Astrocyte of the hippocampus (primary cell): ENCODE data around the gene SYNGR1.
A peak's percentile ranks its signal among the peaks of the same experiment; 100 is the strongest.

Source experiments
- DNase-seq: peaks from one replicate; pipeline ENCODE4 v3.0.0; 2011; ENCODE audit warnings: low read depth, low spot score

SYNGR1 gene

DNA sequence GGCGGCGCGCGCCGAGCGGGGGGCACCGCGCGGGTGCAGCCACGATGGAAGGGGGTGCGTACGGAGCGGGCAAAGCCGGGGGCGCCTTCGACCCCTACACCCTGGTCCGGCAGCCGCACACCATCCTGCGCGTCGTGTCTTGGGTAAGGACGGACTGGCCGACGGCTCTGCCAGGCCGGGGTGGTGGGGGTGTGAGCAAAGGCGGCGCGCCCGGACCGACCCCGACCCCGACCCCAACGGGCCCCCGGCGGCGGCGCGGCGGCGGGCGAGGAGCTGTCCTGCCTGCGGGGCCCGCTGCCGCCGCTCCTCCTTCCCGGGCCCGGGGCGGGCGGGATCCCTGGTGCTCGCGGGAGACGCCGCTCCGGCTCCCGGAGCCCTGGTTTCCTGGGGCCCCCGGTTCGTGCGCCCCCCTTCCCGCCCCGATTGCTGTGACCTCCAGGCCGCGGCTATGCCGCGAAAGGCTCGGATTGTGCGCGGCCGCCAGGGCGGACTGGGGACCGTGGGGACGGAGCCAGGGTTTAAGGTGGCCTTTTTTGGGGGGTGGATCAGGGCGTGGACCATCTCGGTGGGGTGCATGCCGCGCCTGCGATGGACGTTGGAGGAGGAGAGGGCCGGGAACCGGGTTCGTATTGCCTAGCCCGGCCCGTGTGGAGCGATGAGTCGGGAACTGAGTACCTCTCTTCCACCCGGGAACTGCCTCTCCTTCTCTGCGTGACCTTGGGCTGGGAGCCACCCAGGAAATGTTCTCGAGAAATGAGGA is at the start of gene SYNGR1:
Gene SYNGR1, plus strand, starts transcription at position 25 of the 760 bp plus-strand sequence. Its CDS starts 20 bp downstream, at position 45.
- peak; percentile 48 for DNase-seq

DNA sequence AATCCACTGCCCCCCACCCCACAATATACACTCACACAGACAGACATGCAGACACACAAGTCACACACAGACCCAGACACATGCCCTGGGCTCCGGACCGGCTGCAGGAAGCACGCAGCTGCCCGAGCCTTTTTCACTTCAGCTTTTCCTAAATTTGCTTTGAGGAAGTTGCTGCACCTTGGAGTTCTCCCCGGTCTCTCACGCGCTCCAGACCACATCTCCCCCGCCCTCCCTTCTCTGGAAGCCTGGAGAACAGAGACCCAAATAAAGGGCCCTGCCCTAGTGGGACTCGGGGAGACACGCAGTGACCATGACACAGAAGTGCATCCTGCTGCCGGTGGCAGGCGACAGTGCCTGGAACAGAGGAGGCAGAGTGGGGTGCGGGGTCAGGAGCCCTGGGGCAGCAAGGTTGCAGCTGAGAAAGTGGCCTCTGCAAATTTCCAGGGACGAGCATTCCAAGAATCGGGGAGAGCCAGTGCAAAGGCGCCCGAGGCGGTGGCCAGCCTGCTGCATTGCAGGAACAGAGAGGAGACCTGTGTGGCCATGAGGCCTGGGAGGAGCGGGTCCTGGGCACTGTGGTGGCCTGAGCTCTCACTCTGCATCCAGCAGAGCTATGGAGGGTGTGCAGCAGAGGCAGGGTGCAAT is 49.5 kb upstream of the SYNGR1 start:
- DNase-seq: peak; percentile 22

GRCh38 chr22:39301108-39301507 is 48.7 kb upstream of the SYNGR1 start:
- DNase-seq: no peak

DNA sequence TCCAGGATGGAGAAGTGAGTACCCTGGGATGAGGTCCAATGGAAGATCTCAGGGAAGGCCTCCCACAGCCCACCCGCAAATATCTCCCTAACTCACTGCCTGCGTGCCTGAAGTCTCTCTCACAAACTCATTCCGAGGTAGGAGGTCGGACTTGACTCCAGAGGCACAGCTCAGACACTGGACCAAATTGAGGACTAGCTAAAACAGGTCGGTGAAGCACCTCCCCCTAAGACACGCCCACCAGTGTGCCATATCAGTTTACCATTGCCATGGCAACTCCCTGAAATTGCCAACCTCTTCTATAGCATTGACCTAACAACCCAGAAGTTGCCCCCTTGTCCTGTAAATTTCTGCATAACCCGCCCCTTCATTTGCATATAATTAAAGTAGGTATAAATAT is 47.9 kb upstream of the SYNGR1 start:
- no peak for DNase-seq

DNA sequence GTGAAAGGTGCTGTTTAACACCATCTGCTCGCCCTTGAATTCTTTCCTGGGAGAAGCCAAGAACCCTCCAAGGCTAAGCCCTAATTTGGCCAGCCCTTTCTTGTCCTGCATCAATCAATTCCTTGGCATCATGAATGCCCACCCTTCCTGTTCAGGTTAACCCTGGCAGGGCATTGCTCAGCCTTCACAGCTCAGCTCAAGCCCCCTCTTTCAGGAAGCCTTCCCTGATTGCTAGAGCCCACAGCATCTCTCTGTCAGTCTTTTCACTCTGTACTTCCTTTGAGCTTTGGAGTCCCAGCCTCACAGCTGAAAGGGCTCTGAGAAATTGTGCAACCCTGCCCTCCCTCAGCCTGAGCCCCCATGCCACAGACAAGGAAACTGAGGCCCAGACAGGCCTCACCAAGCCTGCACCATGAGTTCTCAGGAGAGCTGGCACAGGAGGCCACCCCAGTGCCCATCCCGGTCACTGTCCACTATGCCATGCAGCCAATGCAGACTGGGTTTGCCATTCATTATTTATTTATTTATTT is 47.3 kb upstream of the SYNGR1 start:
- no peak for DNase-seq

GRCh38 chr22:39303358-39303757 is 46.4 kb upstream of the SYNGR1 start:
- DNase-seq: no peak

DNA sequence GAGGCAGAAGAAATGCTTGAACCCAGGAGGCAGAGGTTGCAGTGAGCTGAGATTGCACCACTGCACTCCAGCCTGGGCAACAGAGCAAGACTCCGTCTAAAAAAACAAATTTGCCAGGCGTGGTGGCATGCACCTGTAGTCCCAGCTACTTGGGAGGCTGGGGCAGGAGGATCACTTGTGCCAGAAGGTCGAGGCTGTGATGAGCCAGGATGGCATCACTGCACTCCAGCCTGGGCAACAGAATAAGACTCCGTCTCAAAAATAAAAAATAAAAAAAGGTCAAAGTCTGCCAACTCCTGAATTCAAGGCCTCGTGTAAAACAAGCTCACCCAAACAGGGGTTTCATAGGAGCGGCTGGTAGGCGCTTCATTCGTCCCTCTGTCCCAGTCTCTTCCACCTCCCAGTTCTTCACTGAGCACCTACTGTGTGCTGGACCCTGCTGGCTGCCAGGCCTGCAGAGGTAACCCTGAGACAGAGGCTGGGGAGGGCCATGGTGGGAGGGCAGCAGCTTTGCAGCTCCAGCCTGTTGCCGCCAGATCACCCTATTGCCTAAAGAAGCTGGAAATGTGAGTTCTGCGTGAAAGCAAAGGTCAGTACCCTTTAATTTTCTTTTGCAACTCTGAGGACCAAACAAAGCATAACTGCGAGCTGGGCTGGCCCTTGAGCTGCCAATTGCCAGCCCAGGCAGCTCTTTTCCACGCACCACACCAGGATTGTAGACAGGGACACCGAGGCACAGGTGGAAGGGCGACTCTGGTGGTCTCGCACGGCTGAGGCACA is 45.7 kb upstream of the SYNGR1 start:
- no peak for DNase-seq

- peak; percentile 28 for DNase-seq
Measured at GRCh38 chr22:39306456-39307361, 43.1 kb upstream of the SYNGR1 start.

GRCh38 chr22:39308614-39309363 is 41.0 kb upstream of the SYNGR1 start:
- peak; percentile 91 for DNase-seq

DNA sequence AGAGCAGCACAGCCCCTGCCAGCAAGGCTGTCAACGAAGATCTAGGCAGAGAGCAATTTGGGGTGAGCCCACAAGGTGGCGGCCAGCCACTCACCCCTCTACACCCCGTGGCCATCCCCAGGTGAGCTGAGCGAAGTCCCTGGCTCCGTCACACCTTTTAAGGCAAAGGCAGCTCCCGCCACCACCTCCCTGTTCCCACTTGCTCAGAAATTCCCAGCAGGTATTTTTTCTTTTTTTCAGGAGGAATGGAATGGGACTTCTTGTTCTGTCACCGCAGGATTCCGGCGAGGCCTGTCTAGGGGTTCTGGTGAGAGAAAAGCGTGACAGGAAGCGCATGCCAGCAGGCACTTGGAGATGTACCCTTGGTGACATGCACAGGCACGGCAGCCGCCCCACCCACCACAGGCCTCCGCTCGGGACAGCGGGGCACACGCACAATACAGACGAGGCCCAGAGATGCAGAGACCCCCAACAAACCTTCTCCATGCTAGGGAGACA is 40.4 kb upstream of the SYNGR1 start:
- DNase-seq: peak; percentile 57

GRCh38 chr22:39309881-39310714 is 39.7 kb upstream of the SYNGR1 start:
- peak; percentile 28 for DNase-seq

DNA sequence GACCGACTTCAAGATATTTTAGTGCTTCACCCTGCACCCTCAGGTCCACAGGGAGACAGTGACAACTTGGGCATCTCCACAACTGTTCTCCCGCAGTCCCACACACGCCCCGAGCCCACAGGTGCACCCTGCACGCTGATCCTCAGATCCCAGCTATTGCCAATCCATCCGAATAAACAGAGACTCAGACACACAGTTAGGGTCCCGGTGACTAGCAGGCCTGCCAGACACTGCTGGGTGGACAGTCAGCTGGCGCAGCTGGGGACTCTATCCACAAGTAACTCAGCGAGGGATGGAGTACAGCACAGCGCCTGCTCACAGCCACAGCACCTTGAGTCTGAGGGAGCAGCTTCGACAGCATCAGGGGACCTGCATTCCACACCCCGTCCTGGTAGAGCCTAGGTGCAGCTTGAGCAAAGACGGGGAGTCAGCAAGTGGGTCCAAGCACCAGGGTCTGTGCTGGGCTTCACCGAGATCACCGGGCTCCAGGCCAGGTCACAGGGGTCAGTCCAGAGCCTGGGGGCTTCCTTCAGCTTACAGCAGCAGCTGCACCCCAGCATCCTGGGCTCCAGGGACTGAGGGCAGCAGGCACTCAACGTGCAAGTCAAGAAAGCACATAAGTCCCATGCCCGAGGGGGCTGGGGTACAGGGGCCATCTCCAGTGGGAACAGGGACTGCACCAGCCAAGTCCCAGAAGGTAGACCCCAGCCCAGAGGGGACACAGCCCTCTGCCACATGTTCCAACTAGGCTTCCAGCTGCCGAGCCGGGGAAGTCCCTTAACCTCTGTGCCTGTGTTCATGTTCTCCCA is 38.0 kb upstream of the SYNGR1 start:
- no peak for DNase-seq

GRCh38 chr22:39312410-39312809 is 37.4 kb upstream of the SYNGR1 start:
- no peak for DNase-seq

- DNase-seq: no peak
Measured at GRCh38 chr22:39313258-39314001, 36.4 kb upstream of the SYNGR1 start.

- DNase-seq: no peak
Measured at GRCh38 chr22:39314251-39314971, 35.4 kb upstream of the SYNGR1 start.

GRCh38 chr22:39315389-39315788 is 34.4 kb upstream of the SYNGR1 start:
- DNase-seq: no peak

GRCh38 chr22:39316440-39317083 is 33.2 kb upstream of the SYNGR1 start:
- DNase-seq: peak; percentile 95
